WTC11 (cell line): Measurements from ENCODE around the gene TAF1D. TPM values are rescaled to one million over a fixed set of nuclear protein-coding genes. Genes with fewer than 3 reads are reported as not detected.

ENCODE experiments used
- ATAC-seq: fragments of 200-7000 bp; cut with Tn5 transposase; 2 replicates; pipeline ENCODE4 v1.10.0; 2021; ENCODE audit warnings: mild to moderate bottlenecking, moderate library complexity
- CTCF ChIA-PET: fragments of 300-600 bp; sonication (Branson Sonifier 250); formaldehyde crosslinking; loops from one replicate; lab custom pipeline; 2021; ENCODE audit warnings: antibody characterized with exemption; lab: Charles Lee
- POLR2A ChIA-PET: fragments of 350-600 bp; sonication (Branson Sonifier 250); formaldehyde crosslinking; loops from one replicate; lab custom pipeline; 2021; ENCODE audit warnings: antibody characterized with exemption; lab: Charles Lee
- DNase-seq: peaks from one replicate; pipeline ENCODE4 v3.0.0; 2021; ENCODE audit warnings: low spot score
- H3K27ac Mint-ChIP-seq: 2 replicates; pipeline ENCODE4 v1.8.0; 2021; ENCODE audit warnings: mixed read lengths
- H3K27me3 Mint-ChIP-seq: 2 replicates; pipeline ENCODE4 v1.8.0; 2021; ENCODE audit warnings: low read depth, mild to moderate bottlenecking, moderate library complexity, mixed read lengths
- H3K36me3 Mint-ChIP-seq: 2 replicates; pipeline ENCODE4 v1.8.0; 2021; ENCODE audit warnings: mixed read lengths
- H3K4me1 Mint-ChIP-seq: 2 replicates; pipeline ENCODE4 v1.8.0; 2022; ENCODE audit warnings: mixed read lengths
- H3K4me3 Mint-ChIP-seq: 2 replicates; pipeline ENCODE4 v1.8.0; 2021; ENCODE audit warnings: mild to moderate bottlenecking, moderate library complexity, mixed read lengths
- H3K9me3 Mint-ChIP-seq: 2 replicates; pipeline ENCODE4 v1.8.0; 2021; ENCODE audit warnings: mixed read lengths
- ARID4B ChIP-seq: sonication (generic); formaldehyde crosslinking; IDR thresholded peaks from 2 replicates; pipeline ENCODE4 v1.8.0; 2023; ENCODE audit warnings: missing genetic modification reagents, mild to moderate bottlenecking, borderline replicate concordance
- CTCF ChIP-seq: fragments of 200-600 bp; IDR thresholded peaks from 2 replicates; pipeline ENCODE4 v1.8.0; 2022; ENCODE audit warnings: antibody characterized with exemption
- ELF4 ChIP-seq: sonication (generic); formaldehyde crosslinking; IDR thresholded peaks from 2 replicates; pipeline ENCODE4 v1.8.1; 2022; ENCODE audit warnings: low read depth, mild to moderate bottlenecking, moderate library complexity, missing genetic modification reagents
- KAT7 ChIP-seq: sonication (generic); formaldehyde crosslinking; IDR thresholded peaks from 2 replicates; pipeline ENCODE4 v1.8.1; 2023; ENCODE audit warnings: missing genetic modification reagents, mild to moderate bottlenecking, borderline replicate concordance
- NFATC4 ChIP-seq: fragments of 250-450 bp; sonication (Bioruptor Pico); IDR thresholded peaks from 2 replicates; pipeline ENCODE4 v1.9.0; 2021; ENCODE audit warnings: mild to moderate bottlenecking
- TCF7 ChIP-seq: sonication (generic); formaldehyde crosslinking; IDR thresholded peaks from 2 replicates; pipeline ENCODE4 v1.8.0; 2022; ENCODE audit warnings: mild to moderate bottlenecking, low read depth, missing genetic modification reagents, moderate library complexity
- TEAD1 ChIP-seq: sonication (generic); formaldehyde crosslinking; IDR thresholded peaks from 2 replicates; pipeline ENCODE4 v1.8.0; 2022; ENCODE audit warnings: mild to moderate bottlenecking, missing genetic modification reagents
- ZNF532 ChIP-seq: fragments of 250-450 bp; sonication (Bioruptor Pico); IDR thresholded peaks from 2 replicates; pipeline ENCODE4 v1.9.0; 2021; ENCODE audit warnings: mild to moderate bottlenecking, borderline replicate concordance
- total RNA-seq: library from RNA; stranded (reverse); gene quantifications from 3 replicates; pipeline ENCODE4 v1.2.3, GENCODE V29; 2021

Gene TAF1D
- total RNA-seq, 1 experiment from 2014 or later: 223 TPM

DNA sequence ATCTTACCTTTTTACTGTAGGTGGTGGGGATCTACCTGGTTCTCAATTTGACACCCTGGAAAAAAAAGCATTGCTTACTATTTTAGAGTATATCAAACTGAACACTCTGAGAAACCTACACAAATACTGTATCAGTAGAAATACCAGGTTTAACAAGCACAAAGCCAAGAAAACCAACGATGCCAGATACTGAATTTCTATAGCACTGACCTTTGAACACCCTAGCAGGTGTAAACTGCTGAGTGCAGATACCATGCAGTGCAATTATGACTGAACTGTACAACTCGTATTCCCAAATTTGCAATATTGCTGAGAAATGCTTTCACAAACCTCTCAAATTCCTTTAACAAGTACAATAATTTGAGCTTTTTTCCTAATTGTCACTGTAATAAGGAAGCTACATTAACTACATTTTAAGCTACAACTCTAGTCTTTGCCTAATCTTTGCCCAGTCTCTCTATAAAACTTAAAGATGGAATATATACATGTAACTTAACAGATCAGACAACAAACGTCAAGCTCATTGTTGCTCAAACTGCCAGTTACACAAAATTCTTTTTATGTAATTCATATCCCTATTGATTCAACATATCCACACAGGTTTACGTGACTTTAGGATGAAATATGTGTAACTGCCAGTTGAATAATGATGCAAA lies 8.9 kb downstream of the TAF1D start (continued):
- TF ChIP-seq ZNF532 (CRISPR knock-in tag) (peak; percentile 62; the same call in 1 of the 2 replicates), TEAD1 (CRISPR knock-in tag) (no peak)

DNA sequence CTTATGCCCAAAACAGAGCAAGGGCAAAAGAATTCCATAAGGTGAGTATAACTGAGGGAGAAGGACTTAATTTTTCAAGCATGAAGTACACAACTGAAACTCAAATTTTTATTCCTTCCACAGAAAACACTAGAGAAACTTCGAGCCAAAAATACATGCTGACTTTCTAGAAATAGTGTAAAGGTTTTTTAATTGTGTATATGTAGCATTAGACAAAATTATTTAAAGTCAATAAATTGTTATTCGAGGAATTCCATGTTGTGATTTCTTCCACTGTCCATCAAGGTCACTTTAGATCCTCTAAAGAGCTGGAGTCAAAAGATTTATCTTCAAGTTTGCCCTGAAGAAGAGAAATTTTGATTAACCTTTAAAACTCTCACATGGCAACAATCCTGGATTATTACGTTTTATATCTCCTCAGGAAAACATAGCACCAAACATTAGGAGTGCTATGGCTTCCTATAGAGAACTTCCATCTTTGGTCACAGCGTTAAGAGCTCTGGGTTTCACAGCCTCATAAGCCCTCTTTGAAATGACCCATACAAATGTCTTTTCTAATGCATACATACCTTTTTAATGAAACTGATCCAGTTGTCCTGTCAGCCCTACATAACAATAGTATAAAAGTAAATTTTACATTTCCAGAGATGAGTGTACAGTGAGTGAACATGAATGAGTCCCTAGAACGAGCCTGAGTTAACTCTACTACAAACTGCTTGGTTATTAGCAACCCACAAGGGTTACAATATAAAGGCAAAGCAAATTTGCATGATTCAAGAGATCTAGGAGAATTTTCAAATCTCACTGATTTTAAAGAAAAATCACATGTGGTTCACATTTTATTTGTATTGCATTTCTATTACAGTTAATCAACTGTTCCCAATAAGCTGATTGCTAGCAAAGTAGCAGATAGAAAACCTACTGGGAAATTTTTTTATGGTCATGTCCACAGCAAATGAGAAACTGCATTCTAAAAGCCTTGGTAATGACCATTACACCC lies 10.9 kb downstream of the TAF1D start:
- no peak for ATAC-seq
- Mint-ChIP-seq H3K9me3 (no peaks in the 10 kb centered on the region), H3K36me3 (peaks cover 84% of the 10 kb centered on the region), H3K4me1 (peaks cover 6% of the 10 kb centered on the region; the same call in 1 of the 2 replicates), H3K27ac (peak overlapping the region; percentile 41; the same call in 1 of the 2 replicates), H3K4me3 (no peak overlapping the region)
- CTCF ChIA-PET: interaction anchor here (0.7 kb wide), 1 partner anchor 9 kb away, joined by 3 read pairs; no protein-coding TSS in a partner anchor
- no peak for TF ChIP-seq TCF7 (CRISPR knock-in tag)
- TF ChIP-seq CTCF: no peak
- TF ChIP-seq NFATC4 (CRISPR knock-in tag): peak; percentile 47; the same call in 1 of the 2 replicates
- no peak for TF ChIP-seq KAT7 (CRISPR knock-in tag)
- TF ChIP-seq ELF4 (CRISPR knock-in tag): no peak
- no peak for TF ChIP-seq ARID4B
- TF ChIP-seq, all 79 proteins: peak for 1
- no peaks in the 10 kb centered on the region for H3K27me3 Mint-ChIP-seq
- no peak for DNase-seq
- POLR2A ChIA-PET: interaction anchor here (0.9 to 2.4 kb wide), 2 partner anchors 11 to 54 kb away, joined by 3 to 15 read pairs; partner anchors contain the start of genes C11orf54, MED17 and TAF1D
